ENCODE measurements around the gene BBC3. TPM values are rescaled to one million over a fixed set of nuclear protein-coding genes. Genes with fewer than 3 reads are reported as not detected.

Gene BBC3
- total and polyA plus RNA-seq, 7 experiments from 2014 or later, result 8.5 to 42.0 (median 16.3) TPM

- ChIA-PET POLR2A (interaction anchor here (0.9 to 2.1 kb wide), 8 partner anchors 7 to 126 kb away, joined by 3 to 13 read pairs (median 6); partner anchors contain the start of genes CCDC9, SAE1 and ZC3H4), CTCF (interaction anchor here (0.6 to 1.5 kb wide), 3 partner anchors 10 to 29 kb away, joined by 3 to 6 read pairs (median 3); no protein-coding TSS in a partner anchor)
- Mint-ChIP-seq H3K4me3 (peak overlapping the region in 7 of 10 donors; percentile 26 to 84 (median 65)), H3K36me3 (peaks cover 0 to 3% (median 0%) of the 10 kb centered on the region in 5 donors), H3K4me1 (peaks cover 6 to 27% (median 19%) of the 10 kb centered on the region in 7 donors), H3K27ac (peak overlapping the region in 4 of 9 donors; percentile 53 to 86 (median 67)), H3K27me3 (peaks cover 0 to 11% (median 0%) of the 10 kb centered on the region in 5 donors), H3K9me3 (peaks cover 0 to 5% (median 0%) of the 10 kb centered on the region in 11 donors)
- DNase-seq (peak in 8 of 9 donors; percentile 39 to 75 (median 45)), ATAC-seq (peak; percentile 38)
- Histone ChIP-seq H3K27me3 (ENCODE audit: control insufficient read depth in 2 of 2, insufficient read depth in 2 of 2, low read length in 2 of 2) (no peaks in the 10 kb centered on the region), H3K4me3 (ENCODE audit: low read length) (peak overlapping the region; percentile 32), H3K36me3 (ENCODE audit: control insufficient read depth in 2 of 3, insufficient read depth in 3 of 3, low read length in 3 of 3) (no peaks in the 10 kb centered on the region), H3K4me1 (ENCODE audit: control insufficient read depth in 2 of 2, insufficient read depth in 2 of 2, low read length in 2 of 2) (peaks cover 35 to 40% of the 10 kb centered on the region in 2 donors), H3K9me3 (ENCODE audit: control insufficient read depth in 2 of 3, low read length in 3 of 3) (no peaks in the 10 kb centered on the region), H3K27ac (ENCODE audit: low read depth, low read length) (peak overlapping the region; percentile 37)
- intact Hi-C loops (cut with micrococcal nuclease), result loop anchor here (2.0 to 10.0 kb wide), 4 partner anchors 191 to 1377 kb away; partner anchors contain the start of genes FOXA3 (in 1 of the 2), PRKD2 (in 1 of the 2), SYMPK (in 1 of the 2) and TMEM160 (in 1 of the 2)
Measured at GRCh38 chr19:47239610-47240296, 8.8 kb upstream of the BBC3 start.

GRCh38 chr19:47239152-47239551 is 8.2 kb upstream of the BBC3 start:
- Mint-ChIP-seq H3K27ac (peak overlapping the region; percentile 53 to 93 (median 86)), H3K27me3 (peaks cover 0 to 11% (median 0%) of the 10 kb centered on the region in 5 donors), H3K4me1 (peaks cover 6 to 23% (median 19%) of the 10 kb centered on the region in 7 donors), H3K9me3 (peaks cover 0 to 5% (median 0%) of the 10 kb centered on the region in 11 donors), H3K36me3 (peaks cover 0 to 3% (median 0%) of the 10 kb centered on the region in 5 donors), H3K4me3 (peak overlapping the region; percentile 72 to 93 (median 86))
- POLR2A ChIA-PET, result interaction anchor here (0.9 to 2.1 kb wide), 7 partner anchors 10 to 108 kb away, joined by 3 to 12 read pairs (median 4); partner anchors contain the start of genes CCDC9 and SAE1
- no peaks in the 10 kb centered on the region for H3K9me3 ChIP-seq (ENCODE audit: control insufficient read depth in 2 of 3, low read length in 3 of 3)
- DNase-seq (peak in 5 of 9 donors; percentile 31 to 40 (median 36)), ATAC-seq (no peak)
- no peaks in the 10 kb centered on the region for H3K27me3 ChIP-seq (ENCODE audit: control insufficient read depth in 2 of 2, insufficient read depth in 2 of 2, low read length in 2 of 2)
- peak overlapping the region; percentile 29 for H3K4me3 ChIP-seq (ENCODE audit: low read length)
- no peaks in the 10 kb centered on the region for H3K36me3 ChIP-seq (ENCODE audit: control insufficient read depth in 2 of 3, insufficient read depth in 3 of 3, low read length in 3 of 3)
- intact Hi-C loops (cut with micrococcal nuclease), result loop anchor here in 1 of 2 donors (10.0 kb wide), 1 partner anchor 524 kb away; the partner anchor contains the start of gene PRKD2
- CTCF ChIA-PET, result interaction anchor here (0.6 to 1.5 kb wide), 3 partner anchors 11 to 28 kb away, joined by 3 to 6 read pairs (median 3); no protein-coding TSS in a partner anchor
- H3K4me1 ChIP-seq (ENCODE audit: control insufficient read depth in 2 of 2, insufficient read depth in 2 of 2, low read length in 2 of 2), result peaks cover 30 to 40% of the 10 kb centered on the region in 2 donors
- peak overlapping the region; percentile 37 for H3K27ac ChIP-seq (ENCODE audit: low read depth, low read length)

- no peak overlapping the region for H3K27ac ChIP-seq (ENCODE audit: low read depth, low read length)
- ATAC-seq (no peak), DNase-seq (no peak)
- H3K4me1 ChIP-seq (ENCODE audit: control insufficient read depth in 2 of 2, insufficient read depth in 2 of 2, low read length in 2 of 2), result peaks cover 27 to 32% of the 10 kb centered on the region in 2 donors
- H3K9me3 Mint-ChIP-seq, result peaks cover 0 to 3% (median 0%) of the 10 kb centered on the region in 11 donors
- H3K4me1 Mint-ChIP-seq, result peaks cover 24 to 37% (median 31%) of the 10 kb centered on the region in 7 donors
- no peaks in the 10 kb centered on the region for H3K27me3 ChIP-seq (ENCODE audit: control insufficient read depth in 2 of 2, insufficient read depth in 2 of 2, low read length in 2 of 2)
- no peak overlapping the region for H3K4me3 Mint-ChIP-seq
- H3K36me3 ChIP-seq (ENCODE audit: control insufficient read depth in 2 of 3, insufficient read depth in 3 of 3, low read length in 3 of 3), result no peaks in the 10 kb centered on the region
- H3K9me3 ChIP-seq (ENCODE audit: control insufficient read depth in 2 of 3, low read length in 3 of 3), result no peaks in the 10 kb centered on the region
- peak overlapping the region in 1 of 9 donors; percentile 76 for H3K27ac Mint-ChIP-seq
- peaks cover 0 to 6% (median 0%) of the 10 kb centered on the region in 5 donors for H3K36me3 Mint-ChIP-seq
- H3K27me3 Mint-ChIP-seq, result peaks cover 0 to 8% (median 0%) of the 10 kb centered on the region in 5 donors
- intact Hi-C loops (cut with micrococcal nuclease), result loop anchor here in 1 of 2 donors (10.0 kb wide), 1 partner anchor 521 kb away; the partner anchor contains the start of gene PRKD2
- H3K4me3 ChIP-seq (ENCODE audit: low read length), result no peak overlapping the region
- CTCF ChIA-PET, result interaction anchor here (0.6 kb wide), 1 partner anchor 59 kb away, joined by 3 read pairs; no protein-coding TSS in a partner anchor
- POLR2A ChIA-PET, result interaction anchor here (1.2 kb wide), 1 partner anchor 123 kb away, joined by 3 read pairs; the partner anchor contains the start of gene ZC3H4
Measured at GRCh38 chr19:47236072-47236675, 5.2 kb upstream of the BBC3 start.

GRCh38 chr19:47232422-47233211 is 1.6 kb upstream of the BBC3 start:
- H3K36me3 Mint-ChIP-seq, result peaks cover 0 to 6% (median 0%) of the 10 kb centered on the region in 5 donors
- ATAC-seq, result no peak
- POLR2A ChIA-PET, result interaction anchor here (0.5 to 1.9 kb wide), 8 partner anchors 8 to 316 kb away, joined by 3 to 13 read pairs (median 5); partner anchors contain the start of gene ZC3H4

GRCh38 chr19:47231215-47232054 is 436 bp upstream of the BBC3 start:
- H3K4me1 ChIP-seq (ENCODE audit: control insufficient read depth in 2 of 2, insufficient read depth in 2 of 2, low read length in 2 of 2), result peaks cover 36 to 45% of the 10 kb centered on the region in 2 donors
- peak overlapping the region; percentile 80 for H3K27ac ChIP-seq (ENCODE audit: low read depth, low read length)
- Mint-ChIP-seq H3K4me3 (peak overlapping the region in 9 of 10 donors; percentile 69 to 88 (median 81)), H3K9me3 (peaks cover 0 to 3% (median 0%) of the 10 kb centered on the region in 11 donors), H3K27ac (peak overlapping the region; percentile 20 to 92 (median 90)), H3K27me3 (peaks cover 0 to 4% (median 0%) of the 10 kb centered on the region in 5 donors), H3K36me3 (peaks cover 0 to 6% (median 0%) of the 10 kb centered on the region in 5 donors), H3K4me1 (peaks cover 20 to 29% (median 24%) of the 10 kb centered on the region in 7 donors)
- ChIA-PET POLR2A (interaction anchor here (0.5 to 1.9 kb wide), 4 partner anchors 9 to 315 kb away, joined by 4 to 13 read pairs (median 6); no protein-coding TSS in a partner anchor), CTCF (interaction anchor here (0.7 to 2.1 kb wide), 2 partner anchors 13 to 41 kb away, joined by 3 to 8 read pairs; no protein-coding TSS in a partner anchor)
- intact Hi-C loops (cut with micrococcal nuclease), result loop anchor here (1.0 to 10.0 kb wide), 4 partner anchors 10 to 517 kb away; partner anchors contain the start of genes ZC3H4 (in 2 of the 2), CCDC9 (in 1 of the 2) and PRKD2 (in 1 of the 2)
- H3K9me3 ChIP-seq (ENCODE audit: control insufficient read depth in 2 of 3, low read length in 3 of 3), result no peaks in the 10 kb centered on the region
- peak; percentile 78 for ATAC-seq
- H3K36me3 ChIP-seq (ENCODE audit: control insufficient read depth in 2 of 3, insufficient read depth in 3 of 3, low read length in 3 of 3), result peaks cover 0 to 4% (median 0%) of the 10 kb centered on the region in 3 experiments
- DNase-seq, result peak; percentile 77 to 94 (median 86)
- H3K4me3 ChIP-seq (ENCODE audit: low read length), result peak overlapping the region; percentile 54
- no peaks in the 10 kb centered on the region for H3K27me3 ChIP-seq (ENCODE audit: control insufficient read depth in 2 of 2, insufficient read depth in 2 of 2, low read length in 2 of 2)

More at GRCh38 chr19:47232422-47233211, 1.6 kb upstream of the BBC3 start:
- CTCF ChIA-PET, result interaction anchor here (0.5 to 2.1 kb wide), 7 partner anchors 12 to 107 kb away, joined by 3 to 8 read pairs (median 4); no protein-coding TSS in a partner anchor
- intact Hi-C loops (cut with micrococcal nuclease), result loop anchor here in 1 of 2 donors (10.0 kb wide), 1 partner anchor 518 kb away; the partner anchor contains the start of gene PRKD2
- Mint-ChIP-seq H3K9me3 (peaks cover 0 to 3% (median 0%) of the 10 kb centered on the region in 11 donors), H3K27me3 (peaks cover 0 to 4% (median 0%) of the 10 kb centered on the region in 5 donors), H3K4me3 (peak overlapping the region in 9 of 10 donors; percentile 24 to 87 (median 74)), H3K27ac (peak overlapping the region; percentile 20 to 92 (median 83)), H3K4me1 (peaks cover 17 to 20% (median 18%) of the 10 kb centered on the region in 7 donors)
- no peak overlapping the region for H3K4me3 ChIP-seq (ENCODE audit: low read length)
- H3K27me3 ChIP-seq (ENCODE audit: control insufficient read depth in 2 of 2, insufficient read depth in 2 of 2, low read length in 2 of 2), result no peaks in the 10 kb centered on the region
- peaks cover 0 to 4% (median 0%) of the 10 kb centered on the region in 3 experiments for H3K36me3 ChIP-seq (ENCODE audit: control insufficient read depth in 2 of 3, insufficient read depth in 3 of 3, low read length in 3 of 3)
- no peak overlapping the region for H3K27ac ChIP-seq (ENCODE audit: low read depth, low read length)
- DNase-seq, result peak in 1 of 9 donors; percentile 30
- peaks cover 24 to 34% of the 10 kb centered on the region in 2 donors for H3K4me1 ChIP-seq (ENCODE audit: control insufficient read depth in 2 of 2, insufficient read depth in 2 of 2, low read length in 2 of 2)
- H3K9me3 ChIP-seq (ENCODE audit: control insufficient read depth in 2 of 3, low read length in 3 of 3), result no peaks in the 10 kb centered on the region

Measured in naive thymus-derived CD4-positive, alpha-beta T cell (primary cell).